Measurements from ENCODE around the gene DPAGT1.

The DPAGT1 gene

GRCh38 chr11:119114351-119114750, 12.7 kb upstream of the DPAGT1 start:
- Histone ChIP-seq H3K4me3 (ENCODE audit: low read length) (no peak overlapping the region), H3K9ac (ENCODE audit: low read depth, low read length) (no peak overlapping the region), H3K27me3 (ENCODE audit: control insufficient read depth, insufficient read depth, low read length) (no peaks in the 10 kb centered on the region), H3K4me1 (ENCODE audit: control insufficient read depth, insufficient read depth, low read length) (no peaks in the 10 kb centered on the region), H3K9me3 (replicated peaks; ENCODE audit: low read length) (no peaks in the 10 kb centered on the region), H3K4me2 (ENCODE audit: low read length) (no peak overlapping the region), H3K36me3 (ENCODE audit: insufficient read depth, low read length) (peaks cover 28% of the 10 kb centered on the region)

GRCh38 chr11:119113716-119114115, 12.1 kb upstream of the DPAGT1 start:
- Histone ChIP-seq H3K36me3 (ENCODE audit: insufficient read depth, low read length) (peaks cover 28% of the 10 kb centered on the region), H3K27me3 (ENCODE audit: control insufficient read depth, insufficient read depth, low read length) (no peaks in the 10 kb centered on the region), H3K4me1 (ENCODE audit: control insufficient read depth, insufficient read depth, low read length) (peaks cover 4% of the 10 kb centered on the region), H3K4me3 (ENCODE audit: low read length) (no peak overlapping the region), H3K9me3 (replicated peaks; ENCODE audit: low read length) (no peaks in the 10 kb centered on the region), H3K9ac (ENCODE audit: low read depth, low read length) (no peak overlapping the region), H3K4me2 (ENCODE audit: low read length) (no peak overlapping the region)

GRCh38 chr11:119112314-119113020, 10.8 kb upstream of the DPAGT1 start:
- H3K4me2 ChIP-seq (ENCODE audit: low read length) = no peak overlapping the region
- H3K36me3 ChIP-seq (ENCODE audit: insufficient read depth, low read length) = peaks cover 28% of the 10 kb centered on the region
- H3K27me3 ChIP-seq (ENCODE audit: control insufficient read depth, insufficient read depth, low read length) = no peaks in the 10 kb centered on the region
- no peaks in the 10 kb centered on the region for H3K9me3 ChIP-seq (replicated peaks; ENCODE audit: low read length)
- no peak overlapping the region for H3K4me3 ChIP-seq (ENCODE audit: low read length)
- no peak overlapping the region for H3K9ac ChIP-seq (ENCODE audit: low read depth, low read length)
- peaks cover 13% of the 10 kb centered on the region for H3K4me1 ChIP-seq (ENCODE audit: control insufficient read depth, insufficient read depth, low read length)

GRCh38 chr11:119111361-119111925, 9.8 kb upstream of the DPAGT1 start:
- Histone ChIP-seq H3K36me3 (ENCODE audit: insufficient read depth, low read length) (peaks cover 28% of the 10 kb centered on the region), H3K4me3 (ENCODE audit: low read length) (no peak overlapping the region), H3K4me1 (ENCODE audit: control insufficient read depth, insufficient read depth, low read length) (peaks cover 18% of the 10 kb centered on the region), H3K9ac (ENCODE audit: low read depth, low read length) (no peak overlapping the region), H3K9me3 (replicated peaks; ENCODE audit: low read length) (no peaks in the 10 kb centered on the region), H3K27me3 (ENCODE audit: control insufficient read depth, insufficient read depth, low read length) (no peaks in the 10 kb centered on the region), H3K4me2 (ENCODE audit: low read length) (no peak overlapping the region)

GRCh38 chr11:119110439-119110838, 8.8 kb upstream of the DPAGT1 start:
- no peaks in the 10 kb centered on the region for H3K9me3 ChIP-seq (replicated peaks; ENCODE audit: low read length)
- H3K27me3 ChIP-seq (ENCODE audit: control insufficient read depth, insufficient read depth, low read length) = no peaks in the 10 kb centered on the region
- H3K4me1 ChIP-seq (ENCODE audit: control insufficient read depth, insufficient read depth, low read length) = peaks cover 18% of the 10 kb centered on the region
- no peak overlapping the region for H3K4me3 ChIP-seq (ENCODE audit: low read length)
- H3K9ac ChIP-seq (ENCODE audit: low read depth, low read length) = no peak overlapping the region
- no peak overlapping the region for H3K4me2 ChIP-seq (ENCODE audit: low read length)
- H3K36me3 ChIP-seq (ENCODE audit: insufficient read depth, low read length) = peaks cover 28% of the 10 kb centered on the region

- Histone ChIP-seq H3K9me3 (replicated peaks; ENCODE audit: low read length) (no peaks in the 10 kb centered on the region), H3K27me3 (ENCODE audit: control insufficient read depth, insufficient read depth, low read length) (no peaks in the 10 kb centered on the region), H3K9ac (ENCODE audit: low read depth, low read length) (no peak overlapping the region), H3K4me2 (ENCODE audit: low read length) (no peak overlapping the region), H3K36me3 (ENCODE audit: insufficient read depth, low read length) (peaks cover 28% of the 10 kb centered on the region), H3K4me1 (ENCODE audit: control insufficient read depth, insufficient read depth, low read length) (peaks cover 18% of the 10 kb centered on the region), H3K4me3 (ENCODE audit: low read length) (no peak overlapping the region)
Measured at GRCh38 chr11:119109843-119110242, 8.2 kb upstream of the DPAGT1 start.

- Histone ChIP-seq H3K4me1 (ENCODE audit: control insufficient read depth, insufficient read depth, low read length) (peaks cover 18% of the 10 kb centered on the region), H3K9ac (ENCODE audit: low read depth, low read length) (no peak overlapping the region), H3K27me3 (ENCODE audit: control insufficient read depth, insufficient read depth, low read length) (no peaks in the 10 kb centered on the region), H3K36me3 (ENCODE audit: insufficient read depth, low read length) (peaks cover 23% of the 10 kb centered on the region), H3K9me3 (replicated peaks; ENCODE audit: low read length) (no peaks in the 10 kb centered on the region), H3K4me2 (ENCODE audit: low read length) (peak overlapping the region; percentile 94), H3K4me3 (ENCODE audit: low read length) (peak overlapping the region; percentile 88)
Measured at GRCh38 chr11:119108857-119109221, 7.2 kb upstream of the DPAGT1 start.

- Histone ChIP-seq H3K4me3 (ENCODE audit: low read length) (peak overlapping the region; percentile 88), H3K4me1 (ENCODE audit: control insufficient read depth, insufficient read depth, low read length) (peaks cover 18% of the 10 kb centered on the region)
Measured at GRCh38 chr11:119108146-119108856, 6.6 kb upstream of the DPAGT1 start.

GRCh38 chr11:119107538-119108145, 6.0 kb upstream of the DPAGT1 start:
- H3K36me3 ChIP-seq (ENCODE audit: insufficient read depth, low read length) = peaks cover 15% of the 10 kb centered on the region
- peak overlapping the region; percentile 82 for H3K9ac ChIP-seq (ENCODE audit: low read depth, low read length)
- peaks cover 24% of the 10 kb centered on the region for H3K4me1 ChIP-seq (ENCODE audit: control insufficient read depth, insufficient read depth, low read length)
- peak overlapping the region; percentile 94 for H3K4me2 ChIP-seq (ENCODE audit: low read length)
- H3K4me3 ChIP-seq (ENCODE audit: low read length) = peak overlapping the region; percentile 88
- no peaks in the 10 kb centered on the region for H3K9me3 ChIP-seq (replicated peaks; ENCODE audit: low read length)
- no peaks in the 10 kb centered on the region for H3K27me3 ChIP-seq (ENCODE audit: control insufficient read depth, insufficient read depth, low read length)

More at GRCh38 chr11:119108146-119108856, 6.6 kb upstream of the DPAGT1 start:
- no peaks in the 10 kb centered on the region for H3K27me3 ChIP-seq (ENCODE audit: control insufficient read depth, insufficient read depth, low read length)
- H3K9ac ChIP-seq (ENCODE audit: low read depth, low read length) = peak overlapping the region; percentile 82
- H3K36me3 ChIP-seq (ENCODE audit: insufficient read depth, low read length) = peaks cover 18% of the 10 kb centered on the region
- H3K9me3 ChIP-seq (replicated peaks; ENCODE audit: low read length) = no peaks in the 10 kb centered on the region
- H3K4me2 ChIP-seq (ENCODE audit: low read length) = peak overlapping the region; percentile 94

- peak within 1 kb of the TSS; percentile 82 for H3K9ac ChIP-seq (ENCODE audit: low read depth, low read length)
- H3K4me3 ChIP-seq (ENCODE audit: low read length) = peak within 1 kb of the TSS; percentile 88
- no peaks in the 10 kb centered on the region for H3K9me3 ChIP-seq (replicated peaks; ENCODE audit: low read length)
- peaks cover 13% of the 10 kb centered on the region for H3K36me3 ChIP-seq (ENCODE audit: insufficient read depth, low read length)
- peaks cover 26% of the 10 kb centered on the region for H3K4me1 ChIP-seq (ENCODE audit: control insufficient read depth, insufficient read depth, low read length)
- no peaks in the 10 kb centered on the region for H3K27me3 ChIP-seq (ENCODE audit: control insufficient read depth, insufficient read depth, low read length)
- peak within 1 kb of the TSS; percentile 94 for H3K4me2 ChIP-seq (ENCODE audit: low read length)
Measured at GRCh38 chr11:119106564-119107537, 5.2 kb upstream of the DPAGT1 start, which contains the start of gene C2CD2L. Gene C2CD2L (plus strand): TSS chr11:119107344. CDS start chr11:119107742, 398 bp downstream.
